Heart left ventricle (tissue), 16 donors: ENCODE measurements around the gene ZFPM1. TPM values are rescaled to one million over a fixed set of nuclear protein-coding genes. Genes with fewer than 3 reads are reported as not detected.

Experiments used
- ATAC-seq, 4 donors: fragments of 200-7000 bp; cut with Tn5 transposase; one replicate each; pipeline ENCODE4 v1.9.1; 2020 to 2022; ENCODE audit warnings: moderate library complexity in 4 of 4, mild to moderate bottlenecking in 3 of 4, moderate number of reproducible peaks in 1 of 4
- DNase-seq, 5 donors: peaks; one replicate each; pipeline ENCODE4 v3.0.0-alpha.2; 2020
- H3K27ac ChIP-seq, 12 donors: fragments of 200-600 bp; sonication (generic) in 4 of 12; one replicate each; pipeline versions ENCODE4 v1.5.0 to v1.8.0; 2016 to 2022; ENCODE audit warnings: mild to moderate bottlenecking in 2 of 12
- H3K27me3 ChIP-seq, 9 donors: fragments of 200-600 bp; sonication (generic) in 2 of 9; one replicate each; pipeline versions ENCODE4 v1.5.1 to v1.8.0; 2016 to 2022; ENCODE audit warnings: mild to moderate bottlenecking in 3 of 9
- H3K36me3 ChIP-seq, 9 donors: fragments of 200-600 bp; sonication (generic) in 2 of 9; one replicate each; pipeline versions ENCODE4 v1.5.0 to v1.8.0; 2018 to 2022; ENCODE audit warnings: mild to moderate bottlenecking in 2 of 9
- H3K4me1 ChIP-seq, 12 donors: fragments of 200-600 bp; sonication (generic) in 4 of 12; one replicate each; pipeline versions ENCODE4 v1.5.0 to v1.8.0; 2016 to 2022; ENCODE audit warnings: mild to moderate bottlenecking in 3 of 12
- H3K4me3 ChIP-seq, 12 donors: fragments of 200-600 bp; sonication (generic) in 4 of 12; one replicate each; pipeline versions ENCODE4 v1.5.0 to v1.8.0; 2017 to 2022; ENCODE audit warnings: mild to moderate bottlenecking in 9 of 12, moderate library complexity in 4 of 12
- H3K9me3 ChIP-seq, 12 donors: fragments of 200-600 bp; sonication (generic) in 4 of 12; one replicate each; pipeline versions ENCODE4 v1.5.0 to v1.8.0; 2016 to 2022; ENCODE audit warnings: mild to moderate bottlenecking in 1 of 12
- POLR2A ChIP-seq, 2 donors: fragments of 450-650 bp; IDR thresholded peaks; one replicate each; pipeline ENCODE4 v1.6.1; 2017; ENCODE audit warnings: antibody characterized with exemption in 2 of 2, mild to moderate bottlenecking in 2 of 2, moderate library complexity in 2 of 2
- WGBS, 4 donors: extraction: QIAGEN DNeasy Blood & Tissue Kit in 2 of 4; methylation state at CpG; one replicate each; pipeline versions ENCODE4 v1.1.5 to v1.1.7; 2013 to 2018; 5-methylcytosine and 5-hydroxymethylcytosine counted together
- intact Hi-C, 10 donors: fragments of 100-400 bp; cut with DNase I; formaldehyde crosslinking; loops; one replicate each; pipeline versions ENCODE4 v1.11.1 to v1.14.2; 2022
- polyA plus RNA-seq, 2 donors: library from polyadenylated mRNA; stranded (reverse); fragments of 200-250 nt; gene quantifications; one replicate each; pipeline ENCODE4 v1.2.3, GENCODE V29; 2013
- total RNA-seq, 9 donors: library from RNA; depleted of rRNA in 2 of 9; stranded (reverse); fragments of >200 nt in 2 of 9; fragmentation: NEBNext Ultra II Directional in 3 of 9; extraction: Animal tissue kit (Norgen Biotek cat#: 25700) in 3 of 9; gene quantifications; one replicate each; pipeline versions ENCODE4 v1.1.0 to v1.2.4, GENCODE V29; 2016 to 2023
- TF ChIP-seq, protein P1 (sequence below), 12 donors: fragments of 200-600 bp; sonication (generic) in 4 of 12; IDR thresholded peaks; one replicate each; pipeline versions ENCODE4 v1.5.0 to v1.8.0; 2018 to 2022; ENCODE audit warnings: antibody characterized with exemption in 12 of 12, mild to moderate bottlenecking in 5 of 12
- donor health status: ischemic (EF 13 %, LVEDD 7.1; RV severe dilation, severe dysfunction).
- donor health status: healthy with polysubstance abuse.
- donor health status: DM: no; HTN: yes; CAD: no.
- donor health status: DM: no; HTN: no; CAD: no.
- donor health status: ischemic (EF 25% LVEDD 6.9; RV normal size, moderate dysfunction).
- donor health status: ischemic (EF 25% LVEDD 5.7; RV mildly dilated, moderate dysfunction).
- donor health status: healthy.
- donor health status: DM: yes; HTN: yes; CAD: no.
- donor health status: ischemic (EF 35%, LVEDD 5.7; RV mildly dilated, moderate dysfunction).
- donor health status: nonischemic (EF 11% LVEDD 7.7; RV severe dilation, severe dysfunction).
- donor health status: DM: yes; HTN: yes; CAD: no.
- donor health status: PGD.
- donor health status: ischemic (EF 29% LVEDD 5.4; RV normal size, mild dysfunction).
- donor health status: nonischemic (EF 23%, LVEDD 6.1; RV moderate dilation, normal function).

Gene ZFPM1
- total and polyA plus RNA-seq, 11 donors, result 1.3 to 6.3 (median 4.1) TPM

DNA sequence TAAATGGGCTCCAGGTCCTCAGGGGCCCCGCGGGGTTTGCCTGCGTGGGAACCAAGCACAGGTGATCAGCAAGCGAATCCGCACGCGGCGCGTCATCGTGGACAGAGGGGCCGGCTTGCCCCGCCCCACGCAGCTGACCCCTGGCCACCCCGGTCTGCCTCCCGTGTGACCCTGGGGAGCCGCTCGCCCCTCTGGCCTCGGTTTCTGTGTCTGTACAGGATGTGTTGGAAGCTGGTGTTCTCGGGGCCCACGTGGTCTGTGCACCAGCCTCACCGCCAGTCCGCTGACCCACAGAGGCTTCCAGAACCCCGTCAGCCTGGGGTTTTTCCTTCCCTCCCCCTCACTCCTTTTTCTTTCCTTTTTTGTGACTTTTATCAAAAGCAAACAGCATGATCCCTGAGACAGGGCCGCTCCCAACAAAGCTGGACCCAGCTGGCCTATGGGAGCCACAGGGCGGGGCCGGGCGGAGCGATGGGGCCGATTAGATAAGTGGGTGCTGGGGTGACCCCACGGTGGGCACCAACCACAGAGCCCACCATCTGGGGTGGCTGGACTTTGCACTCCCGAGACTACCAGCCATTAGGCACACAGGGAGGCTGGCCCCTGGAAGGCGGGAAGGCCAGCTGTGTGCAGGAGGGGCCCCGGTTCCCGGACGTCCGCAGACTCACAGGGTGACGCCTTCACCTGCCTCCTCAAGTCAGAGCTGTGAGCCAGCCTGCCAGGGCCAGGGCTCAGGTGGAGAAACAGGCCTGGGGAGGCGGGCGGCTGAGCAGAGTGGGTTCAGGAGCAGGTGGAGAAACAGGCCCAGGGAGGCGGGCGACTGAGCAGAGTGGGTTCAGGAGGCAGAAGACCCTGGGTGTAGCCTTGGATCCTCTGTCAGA is 56.0 kb downstream of the ZFPM1 start:
- ATAC-seq (peak in 1 of 4 donors; percentile 14), DNase-seq (no peak)
- TF ChIP-seq, protein P1, sequence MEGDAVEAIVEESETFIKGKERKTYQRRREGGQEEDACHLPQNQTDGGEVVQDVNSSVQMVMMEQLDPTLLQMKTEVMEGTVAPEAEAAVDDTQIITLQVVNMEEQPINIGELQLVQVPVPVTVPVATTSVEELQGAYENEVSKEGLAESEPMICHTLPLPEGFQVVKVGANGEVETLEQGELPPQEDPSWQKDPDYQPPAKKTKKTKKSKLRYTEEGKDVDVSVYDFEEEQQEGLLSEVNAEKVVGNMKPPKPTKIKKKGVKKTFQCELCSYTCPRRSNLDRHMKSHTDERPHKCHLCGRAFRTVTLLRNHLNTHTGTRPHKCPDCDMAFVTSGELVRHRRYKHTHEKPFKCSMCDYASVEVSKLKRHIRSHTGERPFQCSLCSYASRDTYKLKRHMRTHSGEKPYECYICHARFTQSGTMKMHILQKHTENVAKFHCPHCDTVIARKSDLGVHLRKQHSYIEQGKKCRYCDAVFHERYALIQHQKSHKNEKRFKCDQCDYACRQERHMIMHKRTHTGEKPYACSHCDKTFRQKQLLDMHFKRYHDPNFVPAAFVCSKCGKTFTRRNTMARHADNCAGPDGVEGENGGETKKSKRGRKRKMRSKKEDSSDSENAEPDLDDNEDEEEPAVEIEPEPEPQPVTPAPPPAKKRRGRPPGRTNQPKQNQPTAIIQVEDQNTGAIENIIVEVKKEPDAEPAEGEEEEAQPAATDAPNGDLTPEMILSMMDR (IDR thresholded peaks at IDR 0.05), result no peak
- TF ChIP-seq POLR2A (IDR thresholded peaks at IDR 0.05), result no peak
- Histone ChIP-seq H3K36me3 (no peaks in the 10 kb centered on the region), H3K27ac (no peak overlapping the region), H3K4me3 (no peak overlapping the region), H3K4me1 (peaks cover 0 to 7% (median 0%) of the 10 kb centered on the region in 12 donors), H3K27me3 (no peaks in the 10 kb centered on the region), H3K9me3 (no peaks in the 10 kb centered on the region)
- 79 to 89% (median 86%) methylated on average over 28 to 41 of the region's 41 CpGs for WGBS, 4 donors
- intact Hi-C loops, result no loop called here

DNA sequence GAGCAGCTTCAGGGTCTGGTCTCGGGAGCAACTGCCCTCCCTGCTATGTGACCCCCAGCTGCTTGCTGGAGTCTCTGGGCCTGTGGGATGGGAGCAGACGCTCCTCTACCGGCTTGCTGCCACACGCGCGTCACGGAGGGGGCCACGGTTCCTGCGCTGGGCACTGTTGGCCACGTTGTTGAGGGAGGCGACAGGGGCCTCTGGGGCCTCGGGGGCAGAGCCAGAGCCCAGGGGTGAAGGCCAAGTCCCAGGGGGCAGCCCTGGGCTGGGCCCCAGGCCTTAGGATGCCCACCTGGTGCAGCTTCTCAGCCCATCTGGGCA is 56.6 kb downstream of the ZFPM1 start:
- Histone ChIP-seq H3K9me3 (no peaks in the 10 kb centered on the region), H3K4me1 (peaks cover 0 to 7% (median 0%) of the 10 kb centered on the region in 12 donors), H3K27ac (no peak overlapping the region), H3K4me3 (no peak overlapping the region), H3K36me3 (no peaks in the 10 kb centered on the region), H3K27me3 (no peaks in the 10 kb centered on the region)
- ATAC-seq, result no peak
- 76 to 89% (median 87%) methylated on average over 5 to 12 of the region's 12 CpGs for WGBS, 4 donors
- no peak for TF ChIP-seq POLR2A (IDR thresholded peaks at IDR 0.05)
- TF ChIP-seq, protein P1 (IDR thresholded peaks at IDR 0.05), result no peak
- intact Hi-C loops, result no loop called here
- no peak for DNase-seq

DNA sequence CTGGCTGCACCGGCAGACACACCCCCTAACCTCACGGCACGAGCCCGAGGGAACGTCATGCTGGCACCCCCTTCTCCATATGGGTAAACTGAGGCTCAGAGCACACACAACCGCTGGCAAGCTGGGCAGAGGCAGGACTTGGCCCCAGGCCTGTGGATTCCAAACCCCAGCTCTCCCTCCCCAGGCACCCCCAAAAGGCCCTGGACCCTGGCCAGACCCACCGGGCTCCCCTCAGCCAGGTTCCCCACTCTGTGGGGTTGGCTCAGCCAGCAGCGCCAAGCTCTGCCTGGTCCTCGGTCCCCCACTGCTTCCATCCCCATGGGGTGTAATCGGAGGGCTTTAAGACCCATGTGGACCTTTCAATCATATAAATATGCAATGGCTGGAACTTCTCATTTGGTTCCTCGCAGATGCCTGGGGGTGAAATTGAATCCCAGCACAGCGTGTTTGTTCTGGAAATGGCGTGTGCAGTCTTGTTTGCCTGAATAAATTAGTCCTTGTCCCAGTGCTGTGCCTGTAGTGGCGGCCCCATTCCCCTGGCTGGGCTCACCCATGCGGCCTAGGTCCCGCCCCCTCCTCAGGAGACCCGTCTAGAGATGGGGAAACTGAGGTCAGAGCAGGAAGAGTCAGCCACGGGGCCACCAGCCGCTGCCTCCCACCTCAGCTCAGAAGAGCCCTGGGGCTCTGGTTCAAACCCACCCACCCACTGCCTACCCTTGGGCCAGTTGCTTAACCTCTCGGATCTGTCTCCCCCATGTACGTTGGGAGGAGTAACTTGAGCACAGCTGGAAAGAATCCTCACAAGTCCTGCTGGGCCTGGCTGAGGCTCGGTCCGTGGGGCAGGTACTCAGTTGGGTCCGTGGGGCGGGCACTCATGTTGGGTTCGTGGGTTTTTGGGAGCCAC is 57.3 kb downstream of the ZFPM1 start:
- intact Hi-C loops, result no loop called here
- no peaks in the 10 kb centered on the region for H3K27me3 ChIP-seq
- ATAC-seq, result no peak
- no peaks in the 10 kb centered on the region for H3K9me3 ChIP-seq
- 82 to 89% (median 87%) methylated on average over 18 to 26 of the region's 26 CpGs for WGBS, 4 donors
- DNase-seq, result no peak
- no peak overlapping the region for H3K4me3 ChIP-seq
- no peak overlapping the region for H3K27ac ChIP-seq
- TF ChIP-seq, protein P1 (IDR thresholded peaks at IDR 0.05), result no peak
- no peak for TF ChIP-seq POLR2A (IDR thresholded peaks at IDR 0.05)
- peaks cover 0 to 4% (median 0%) of the 10 kb centered on the region in 12 donors for H3K4me1 ChIP-seq
- no peaks in the 10 kb centered on the region for H3K36me3 ChIP-seq

DNA sequence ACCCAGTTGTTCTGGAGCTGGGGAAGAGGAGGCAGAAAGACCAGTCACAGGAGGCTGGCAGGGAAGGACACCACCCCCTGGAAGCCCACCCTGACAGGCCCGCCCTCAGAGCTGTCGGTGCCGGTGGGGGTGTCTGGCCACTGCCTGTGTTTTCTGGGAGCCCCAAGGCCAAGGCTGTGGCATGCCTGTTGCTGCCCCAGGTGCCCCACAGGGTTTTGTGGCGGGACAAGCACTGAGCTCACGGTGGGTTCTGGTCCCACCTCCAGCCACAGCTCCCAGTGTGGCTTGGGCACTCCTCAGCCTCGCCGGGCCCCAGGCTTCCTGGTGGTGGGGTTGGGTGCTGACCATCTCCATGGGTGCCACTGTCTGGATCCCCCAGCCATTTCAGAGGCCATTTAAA is 58.0 kb downstream of the ZFPM1 start:
- Histone ChIP-seq H3K4me1 (peaks cover 0 to 4% (median 0%) of the 10 kb centered on the region in 12 donors), H3K36me3 (no peaks in the 10 kb centered on the region), H3K27ac (no peak overlapping the region), H3K9me3 (no peaks in the 10 kb centered on the region), H3K4me3 (no peak overlapping the region), H3K27me3 (no peaks in the 10 kb centered on the region)
- TF ChIP-seq, protein P1 (IDR thresholded peaks at IDR 0.05), result no peak
- TF ChIP-seq POLR2A (IDR thresholded peaks at IDR 0.05), result no peak
- WGBS, 4 donors, result 90 to 98% (median 96%) methylated on average over 4 to 7 of the region's 7 CpGs
- DNase-seq (no peak), ATAC-seq (no peak)
- intact Hi-C loops, result no loop called here
